VCaP (cell line): ENCODE measurements around the gene GPR132.
A peak's percentile ranks its signal among the peaks of the same experiment; 100 is the strongest.

Experiments used
- H3K27ac ChIP-seq: fragments of 450-650 bp; 2 replicates; pipeline ENCODE4 v1.5.1; 2017
- TF ChIP-seq, protein P1 (sequence below): fragments of 450-650 bp; conservative IDR thresholded peaks from 2 replicates; pipeline ENCODE4 v1.5.1; 2017; ENCODE audit warnings: mild to moderate bottlenecking, moderate library complexity

GPR132 gene

DNA sequence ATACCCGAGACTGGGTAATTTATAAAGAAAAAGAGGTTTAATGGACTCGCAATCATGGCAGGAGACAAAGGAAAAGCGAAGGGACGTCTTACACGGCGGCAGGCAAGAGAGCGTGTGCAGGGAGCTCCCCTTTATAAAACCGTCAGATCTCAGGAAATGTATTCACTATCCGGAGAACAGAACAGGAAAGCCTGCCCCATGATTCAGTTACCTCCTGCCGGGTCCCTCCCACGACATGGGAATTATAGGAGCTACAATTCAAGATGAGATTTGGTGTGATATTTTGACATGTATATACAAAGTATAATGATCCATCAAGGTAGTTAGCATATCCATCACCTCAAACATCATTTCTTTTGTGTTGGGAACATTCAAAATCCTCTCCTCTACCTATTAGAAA, 42.1 kb downstream of the GPR132 start:
- no peak overlapping the region for H3K27ac ChIP-seq
- TF ChIP-seq, protein P1, sequence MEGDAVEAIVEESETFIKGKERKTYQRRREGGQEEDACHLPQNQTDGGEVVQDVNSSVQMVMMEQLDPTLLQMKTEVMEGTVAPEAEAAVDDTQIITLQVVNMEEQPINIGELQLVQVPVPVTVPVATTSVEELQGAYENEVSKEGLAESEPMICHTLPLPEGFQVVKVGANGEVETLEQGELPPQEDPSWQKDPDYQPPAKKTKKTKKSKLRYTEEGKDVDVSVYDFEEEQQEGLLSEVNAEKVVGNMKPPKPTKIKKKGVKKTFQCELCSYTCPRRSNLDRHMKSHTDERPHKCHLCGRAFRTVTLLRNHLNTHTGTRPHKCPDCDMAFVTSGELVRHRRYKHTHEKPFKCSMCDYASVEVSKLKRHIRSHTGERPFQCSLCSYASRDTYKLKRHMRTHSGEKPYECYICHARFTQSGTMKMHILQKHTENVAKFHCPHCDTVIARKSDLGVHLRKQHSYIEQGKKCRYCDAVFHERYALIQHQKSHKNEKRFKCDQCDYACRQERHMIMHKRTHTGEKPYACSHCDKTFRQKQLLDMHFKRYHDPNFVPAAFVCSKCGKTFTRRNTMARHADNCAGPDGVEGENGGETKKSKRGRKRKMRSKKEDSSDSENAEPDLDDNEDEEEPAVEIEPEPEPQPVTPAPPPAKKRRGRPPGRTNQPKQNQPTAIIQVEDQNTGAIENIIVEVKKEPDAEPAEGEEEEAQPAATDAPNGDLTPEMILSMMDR: no peak

DNA sequence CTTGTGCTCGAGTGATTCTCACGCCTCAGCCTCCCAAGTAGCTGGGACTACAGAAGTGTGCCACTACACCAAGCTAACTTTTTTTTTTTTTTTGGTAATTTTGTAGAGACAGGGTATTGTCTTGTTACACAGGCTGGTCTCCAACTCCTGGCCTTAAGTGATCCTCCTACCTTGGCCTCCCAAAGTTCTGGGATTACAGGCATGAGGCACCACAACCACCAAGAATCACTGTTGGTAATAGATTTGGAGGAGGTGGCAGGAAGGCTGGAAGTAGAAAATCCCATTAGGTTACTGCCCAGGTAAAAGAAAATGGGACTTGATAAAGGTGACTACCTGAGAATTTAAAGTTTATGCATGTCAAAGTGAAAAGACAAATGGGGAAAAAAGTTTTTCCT, 43.0 kb downstream of the GPR132 start:
- TF ChIP-seq, protein P1: no peak
- peak overlapping the region; percentile 92 for H3K27ac ChIP-seq

- TF ChIP-seq, protein P1: peak; percentile 46
- H3K27ac ChIP-seq: peak overlapping the region; percentile 92
These were observed 43.5 kb downstream of the GPR132 start for GRCh38 chr14:105021656-105022275.

GRCh38 chr14:105020815-105021655, 44.2 kb downstream of the GPR132 start, which contains the start of gene CDCA4:
TSS of gene CDCA4 (minus strand) at chr14:105021083. CDS start at chr14:105011929, 9,154 bp downstream.
- peak within 1 kb of the TSS; percentile 92 for H3K27ac ChIP-seq
- TF ChIP-seq, protein P1: peak; percentile 19; the same call in 1 of the 2 replicates

DNA sequence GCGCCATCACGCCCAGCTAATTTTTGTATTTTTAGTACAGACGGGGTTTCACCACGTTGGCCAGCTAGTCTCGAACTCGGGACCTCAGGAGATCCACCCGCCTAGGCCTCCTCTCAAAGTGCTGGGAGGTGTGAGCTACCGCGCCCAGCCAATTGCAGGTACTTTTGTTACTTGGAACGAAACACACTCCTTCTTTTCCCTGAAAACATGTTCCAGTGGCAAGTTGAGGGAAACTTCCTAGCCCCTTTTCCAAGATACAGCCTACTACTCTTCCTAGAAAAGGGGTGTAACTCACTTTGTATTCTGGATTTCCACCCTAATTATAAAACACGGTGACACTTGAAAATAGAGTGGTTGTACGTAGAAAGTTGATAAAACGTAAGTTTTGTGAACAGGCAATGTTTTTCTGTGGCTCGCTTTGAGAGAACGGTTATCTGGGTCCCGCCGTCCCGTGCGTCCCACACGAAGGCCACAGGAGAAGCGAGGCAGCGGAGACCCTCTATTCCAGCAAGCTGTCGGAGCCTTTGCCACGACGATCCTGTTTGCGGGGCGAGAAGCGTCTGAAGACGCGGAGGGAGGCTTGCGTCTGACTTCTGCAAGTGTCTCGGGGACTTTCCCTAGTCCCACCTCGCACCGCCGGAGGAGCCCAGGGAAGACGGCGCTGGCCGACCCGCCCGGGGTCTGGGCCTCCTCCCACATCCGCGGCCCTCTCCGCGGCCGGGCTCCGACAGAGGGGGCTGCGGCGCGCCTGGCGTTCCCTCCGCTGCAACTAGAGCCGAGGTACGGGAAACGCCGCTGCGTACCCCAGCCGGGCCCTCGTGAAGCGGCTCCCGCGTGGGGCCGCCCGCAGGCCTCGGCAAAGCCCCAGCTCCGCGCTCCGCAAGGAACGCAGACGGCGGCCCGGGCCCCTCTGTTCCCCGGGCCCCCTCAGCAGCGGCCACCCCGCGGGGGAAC, 45.1 kb downstream of the GPR132 start:
- TF ChIP-seq, protein P1: no peak
- H3K27ac ChIP-seq: peak overlapping the region; percentile 92

DNA sequence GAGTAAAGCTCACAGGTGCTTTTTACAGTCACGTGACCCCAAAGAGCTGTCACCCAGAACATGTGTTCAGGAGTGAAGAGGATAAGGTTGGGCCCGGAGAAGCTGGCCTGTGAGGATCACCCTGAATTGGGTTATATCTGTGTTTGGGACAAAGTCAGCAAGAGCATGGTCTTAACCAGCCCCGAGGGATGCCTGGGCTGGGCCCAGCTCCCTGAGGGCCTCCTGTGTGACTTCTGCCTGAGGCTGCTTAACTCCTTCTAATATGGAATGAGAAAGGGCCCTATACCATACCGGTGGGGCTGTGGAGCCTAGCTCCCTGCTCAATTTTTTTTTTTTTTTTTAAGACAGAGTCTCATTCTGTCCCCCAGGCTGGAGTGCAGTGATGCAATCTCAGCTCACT, 46.8 kb downstream of the GPR132 start:
- TF ChIP-seq, protein P1: no peak
- peak overlapping the region; percentile 92; the same call in 1 of the 2 replicates for H3K27ac ChIP-seq

DNA sequence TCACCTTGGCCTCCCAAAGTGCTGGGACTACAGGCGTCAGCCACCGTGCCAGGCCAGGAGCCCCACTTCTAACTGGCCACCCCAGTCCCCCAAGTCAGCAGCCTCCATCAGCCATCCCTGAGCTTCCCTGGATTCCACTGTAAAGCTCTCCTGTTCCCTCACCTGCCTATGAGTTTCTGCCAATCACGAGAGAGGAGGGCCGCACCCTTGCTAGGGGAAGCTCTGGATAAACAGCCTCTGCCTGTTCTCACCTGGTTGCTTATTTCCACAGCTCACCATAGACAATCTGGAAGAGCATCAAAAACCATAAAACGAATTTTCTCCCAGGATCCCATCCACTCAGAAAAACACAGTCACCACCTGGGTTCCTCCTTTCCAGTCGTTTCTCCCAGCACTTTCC, 49.3 kb downstream of the GPR132 start:
- TF ChIP-seq, protein P1: no peak
- peak overlapping the region; percentile 41 for H3K27ac ChIP-seq
